IMR-90 (cell line): ENCODE measurements around the gene GNAI1. TPM values are rescaled to one million over a fixed set of nuclear protein-coding genes. Genes with fewer than 3 reads are reported as not detected.

Source experiments
- ATAC-seq: fragments of 200-7000 bp; cut with Tn5 transposase; 2 replicates; pipeline ENCODE4 v1.9.1; 2020; ENCODE audit warnings: low read depth, mild to moderate bottlenecking, moderate library complexity
- BruUV-seq: library from RNA; stranded (reverse); fragments of 400-500 nt; replicated peaks from 2 replicates; lab custom pipeline; 2021; lab: Mats Ljungman, UMichigan
- CTCF ChIA-PET: fragments of 300-600 bp; formaldehyde crosslinking; extraction: SDS; loops from one replicate; lab custom pipeline; 2021; ENCODE audit warnings: antibody characterized with exemption; lab: Yijun Ruan, JAX
- POLR2A ChIA-PET: fragments of 300-600 bp; sonication (Branson Sonifier 250); formaldehyde crosslinking; loops from one replicate; lab custom pipeline; 2022; ENCODE audit warnings: antibody characterized with exemption; ENCODE audit not compliant: unreplicated experiment; lab: Charles Lee
- DNase-seq: peaks from one replicate; pipeline ENCODE4 v3.0.0; 2013
- H2AFZ ChIP-seq: replicated peaks from 2 replicates; pipeline ENCODE3; 2013; ENCODE audit warnings: low read length, mild to moderate bottlenecking; ENCODE audit not compliant: poor library complexity
- H2AK5ac ChIP-seq: 2 replicates; pipeline ENCODE4 v1.6.1; 2013; ENCODE audit warnings: low read depth, low read length, inconsistent platforms
- H2AK9ac ChIP-seq: replicated peaks from 2 replicates; pipeline ENCODE3; 2013; ENCODE audit warnings: mild to moderate bottlenecking, low read depth, low read length, moderate library complexity; ENCODE audit not compliant: poor library complexity
- H2BK120ac ChIP-seq: 2 replicates; pipeline ENCODE4 v1.6.1; 2013; ENCODE audit warnings: low read depth, low read length, inconsistent platforms
- H2BK15ac ChIP-seq: 3 replicates; pipeline ENCODE4 v1.6.1; 2013; ENCODE audit warnings: low read depth, low read length, inconsistent platforms
- H2BK20ac ChIP-seq: 2 replicates; pipeline ENCODE4 v1.6.1; 2013; ENCODE audit warnings: low read depth, mild to moderate bottlenecking, inconsistent platforms, low read length, moderate library complexity
- H2BK5ac ChIP-seq: 2 replicates; pipeline ENCODE4 v1.6.1; 2013; ENCODE audit warnings: mild to moderate bottlenecking, low read depth, low read length, inconsistent platforms; ENCODE audit not compliant: poor library complexity, severe bottlenecking
- H3K14ac ChIP-seq: replicated peaks from 2 replicates; pipeline ENCODE4 v1.6.1; 2013; ENCODE audit warnings: low read depth, low read length, inconsistent platforms
- H3K18ac ChIP-seq: 2 replicates; pipeline ENCODE4 v1.6.1; 2013; ENCODE audit warnings: low read depth, low read length, control low read depth
- H3K23ac ChIP-seq: 2 replicates; pipeline ENCODE4 v1.6.1; 2013; ENCODE audit warnings: low read depth, low read length, inconsistent platforms
- H3K27ac ChIP-seq: 2 replicates; pipeline ENCODE4 v1.5.1; 2013; ENCODE audit warnings: mild to moderate bottlenecking, control low read depth, low read length; ENCODE audit not compliant: insufficient read depth
- H3K27me3 ChIP-seq: 2 replicates; pipeline ENCODE4 v1.6.1; 2013; ENCODE audit warnings: low read length; ENCODE audit not compliant: control insufficient read depth, insufficient read depth
- H3K36me3 ChIP-seq: 2 replicates; pipeline ENCODE4 v1.6.1; 2013; ENCODE audit warnings: low read length, mixed read lengths; ENCODE audit not compliant: control insufficient read depth, insufficient read depth
- H3K4ac ChIP-seq: 2 replicates; pipeline ENCODE4 v1.6.1; 2013; ENCODE audit warnings: low read depth, low read length, inconsistent platforms
- H3K4me1 ChIP-seq: 2 replicates; pipeline ENCODE4 v1.6.1; 2013; ENCODE audit warnings: low read length, mixed read lengths; ENCODE audit not compliant: control insufficient read depth, insufficient read depth
- H3K4me2 ChIP-seq: 2 replicates; pipeline ENCODE4 v1.6.1; 2013; ENCODE audit warnings: low read depth, mild to moderate bottlenecking, control low read depth, low read length, moderate library complexity
- H3K4me3 ChIP-seq: 2 replicates; pipeline ENCODE4 v1.5.1; 2013; ENCODE audit warnings: low read depth, mild to moderate bottlenecking, control low read depth, low read length, moderate library complexity; ENCODE audit not compliant: insufficient read depth
- H3K56ac ChIP-seq: 2 replicates; pipeline ENCODE4 v1.6.1; 2013; ENCODE audit warnings: low read length, inconsistent platforms; ENCODE audit not compliant: insufficient read depth; ENCODE audit errors: extremely low read depth
- H3K79me1 ChIP-seq, 2 experiments: 2 replicates each; pipeline ENCODE4 v1.6.1; 2013; ENCODE audit warnings: low read length in 2 of 2, inconsistent platforms in 1 of 2, low read depth in 1 of 2
- H3K9ac ChIP-seq: 2 replicates; pipeline ENCODE4 v1.6.1; 2013; ENCODE audit warnings: low read depth, low read length, control low read depth
- H3K9me1 ChIP-seq: 2 replicates; pipeline ENCODE4 v1.6.1; 2013; ENCODE audit warnings: low read length, inconsistent platforms; ENCODE audit not compliant: insufficient read depth
- H3K9me3 ChIP-seq: 2 replicates; pipeline ENCODE4 v1.6.1; 2013; ENCODE audit warnings: low read length; ENCODE audit not compliant: control insufficient read depth, insufficient read depth
- H4K20me1 ChIP-seq: 2 replicates; pipeline ENCODE4 v1.6.1; 2013; ENCODE audit warnings: low read length, inconsistent platforms; ENCODE audit not compliant: insufficient read depth
- H4K5ac ChIP-seq: 2 replicates; pipeline ENCODE4 v1.6.1; 2013; ENCODE audit warnings: mild to moderate bottlenecking, low read depth, low read length, control low read depth
- H4K8ac ChIP-seq, 2 experiments: 2 replicates each; pipeline ENCODE4 v1.6.1; 2013; ENCODE audit warnings: low read depth in 2 of 2, low read length in 2 of 2, control low read depth in 1 of 2, inconsistent platforms in 1 of 2
- H4K91ac ChIP-seq: 2 replicates; pipeline ENCODE4 v1.6.1; 2013; ENCODE audit warnings: low read depth, low read length, inconsistent platforms; ENCODE audit not compliant: insufficient read depth
- BHLHE40 ChIP-seq: fragments of 150-350 bp; IDR thresholded peaks from 2 replicates; pipeline ENCODE4 v1.6.1; 2016; ENCODE audit warnings: mild to moderate bottlenecking, low read depth, low read length
- CEBPB ChIP-seq: IDR thresholded peaks from 2 replicates; pipeline ENCODE4 v1.6.1; 2012; ENCODE audit warnings: low read depth, low read length, improper control_type of control experiment
- CHD1 ChIP-seq: IDR thresholded peaks from 2 replicates; pipeline ENCODE4 v1.6.1; 2012; ENCODE audit warnings: low read depth, low read length, improper control_type of control experiment
- ELK1 ChIP-seq: fragments of 150-350 bp; IDR thresholded peaks from 2 replicates; pipeline ENCODE4 v1.6.1; 2016; ENCODE audit warnings: low read depth, mild to moderate bottlenecking, low read length, moderate library complexity, borderline replicate concordance
- FOS ChIP-seq: fragments of 150-350 bp; IDR thresholded peaks from 2 replicates; pipeline ENCODE4 v1.6.1; 2016; ENCODE audit warnings: low read depth, low read length
- MAFK ChIP-seq: IDR thresholded peaks from 2 replicates; pipeline ENCODE4 v1.6.1; 2012; ENCODE audit warnings: low read depth, low read length, improper control_type of control experiment
- MAZ ChIP-seq: IDR thresholded peaks from 2 replicates; pipeline ENCODE4 v1.6.1; 2012; ENCODE audit warnings: low read depth, mild to moderate bottlenecking, low read length, improper control_type of control experiment, moderate library complexity, borderline replicate concordance
- MXI1 ChIP-seq: IDR thresholded peaks from 2 replicates; pipeline ENCODE4 v1.6.1; 2012; ENCODE audit warnings: low read depth, mild to moderate bottlenecking, low read length, moderate library complexity, borderline replicate concordance
- NFE2L2 ChIP-seq: fragments of 150-350 bp; IDR thresholded peaks from 2 replicates; pipeline ENCODE4 v1.6.1; 2016; ENCODE audit warnings: low read depth, mild to moderate bottlenecking, low read length
- POLR2A ChIP-seq: IDR thresholded peaks from 2 replicates; pipeline ENCODE4 v1.6.1; 2012; ENCODE audit warnings: mild to moderate bottlenecking, low read depth, low read length
- RAD21 ChIP-seq: IDR thresholded peaks from 2 replicates; pipeline ENCODE4 v1.6.1; 2012; ENCODE audit warnings: low read length, improper control_type of control experiment
- RCOR1 ChIP-seq: IDR thresholded peaks from 2 replicates; pipeline ENCODE4 v1.6.1; 2012; ENCODE audit warnings: mild to moderate bottlenecking, low read length, improper control_type of control experiment; ENCODE audit not compliant: insufficient replicate concordance
- RFX5 ChIP-seq: IDR thresholded peaks from 2 replicates; pipeline ENCODE4 v1.8.0; 2012; ENCODE audit warnings: low read depth, mild to moderate bottlenecking, low read length, moderate library complexity
- SMC3 ChIP-seq: fragments of 150-350 bp; IDR thresholded peaks from 2 replicates; pipeline ENCODE4 v1.6.1; 2016; ENCODE audit warnings: low read depth, mild to moderate bottlenecking, antibody characterized with exemption, low read length, moderate library complexity
- WGBS, 2 experiments: methylation state at CpG; one replicate each; pipeline versions ENCODE4 v1.1.5 to v1.1.7; 2013; ENCODE audit warnings: missing lambda C conversion rate in 2 of 2; ENCODE audit not compliant: insufficient read length in 1 of 2; ENCODE audit errors: extremely low coverage in 2 of 2; 5-methylcytosine and 5-hydroxymethylcytosine counted together
- dilution Hi-C: fragments of 300-500 bp; cut with HindIII; formaldehyde crosslinking; loops from one replicate; pipeline ENCODE4 v1.14.3; 2018; ENCODE audit warnings: low sequenced_read_pairs; ENCODE audit not compliant: unreplicated experiment
- in situ Hi-C: fragments of 300-500 bp; cut with MboI; formaldehyde crosslinking; loops from 3 replicates; pipeline ENCODE4 v1.14.3; 2019; ENCODE audit warnings: low sequenced_read_pairs, inconsistent platforms, mixed read lengths
- intact Hi-C: fragments of 100-400 bp; cut with micrococcal nuclease; formaldehyde crosslinking; loops from 2 replicates; pipeline ENCODE4 v1.10.0; 2022
- polyA plus RNA-seq, 3 experiments: library from polyadenylated mRNA; depleted of rRNA; stranded (reverse); fragments of >200 nt; gene quantifications; 2 replicates each; pipeline ENCODE4 v1.2.3, GENCODE V29; 2012; ENCODE audit warnings: low replicate concordance in 1 of 3
- total RNA-seq: library from RNA; depleted of rRNA; stranded (reverse); fragments of >200 nt; gene quantifications from 2 replicates; pipeline ENCODE4 v1.2.3, GENCODE V29; 2012
- TF ChIP-seq, protein P1 (sequence below): conservative IDR thresholded peaks from 2 replicates; pipeline ENCODE4 v1.5.1; 2012; ENCODE audit warnings: mild to moderate bottlenecking, low read depth, low read length, improper control_type of control experiment
- TF ChIP-seq, protein P2 (sequence below): fragments of 150-350 bp; IDR thresholded peaks from 2 replicates; pipeline ENCODE4 v1.6.1; 2017; ENCODE audit warnings: mild to moderate bottlenecking, antibody characterized with exemption, low read length, low read depth

GNAI1 gene
- total and polyA plus RNA-seq, 2 of the 4 experiments (the other 2 are of a cell fraction), result 21.1 to 26.5 TPM

GRCh38 chr7:80275192-80275605 lies 140.6 kb downstream of the GNAI1 start:
- Histone ChIP-seq H3K4me3 (no peak overlapping the region), H2BK5ac (no peak overlapping the region), H3K23ac (no peak overlapping the region), H2AK9ac (no peak overlapping the region), H3K36me3 (no peaks in the 10 kb centered on the region), H4K8ac (no peak overlapping the region), H3K56ac (no peak overlapping the region), H3K79me1 (no peaks in the 10 kb centered on the region), H3K27me3 (no peaks in the 10 kb centered on the region), H3K9me3 (no peaks in the 10 kb centered on the region), H3K9me1 (no peaks in the 10 kb centered on the region), H4K5ac (no peak overlapping the region), H3K14ac (no peak overlapping the region), H3K27ac (no peak overlapping the region), H2BK120ac (no peak overlapping the region), H3K4ac (no peak overlapping the region), H2BK20ac (no peak overlapping the region), H2AFZ (no peak overlapping the region), H3K4me1 (peaks cover 7% of the 10 kb centered on the region), H3K18ac (no peak overlapping the region), H4K20me1 (no peaks in the 10 kb centered on the region), H3K9ac (no peak overlapping the region), H2BK15ac (no peak overlapping the region), H4K91ac (no peak overlapping the region), H3K4me2 (no peak overlapping the region), H2AK5ac (peak overlapping the region; percentile 73; the same call in 1 of the 2 replicates)
- no CpG with 5 or more reads among the region's 1 CpG for WGBS, 2 experiments
- in situ Hi-C loops, result no loop called here
- ChIA-PET CTCF (no interaction called here), POLR2A (no interaction called here)
- TF ChIP-seq CHD1 (no peak), RFX5 (no peak), NFE2L2 (no peak), RAD21 (no peak), SMC3 (no peak), MXI1 (no peak), ELK1 (no peak), FOS (no peak), MAZ (no peak), RCOR1 (no peak), POLR2A (no peak), BHLHE40 (no peak), MAFK (no peak), CEBPB (no peak)
- TF ChIP-seq, protein P1, sequence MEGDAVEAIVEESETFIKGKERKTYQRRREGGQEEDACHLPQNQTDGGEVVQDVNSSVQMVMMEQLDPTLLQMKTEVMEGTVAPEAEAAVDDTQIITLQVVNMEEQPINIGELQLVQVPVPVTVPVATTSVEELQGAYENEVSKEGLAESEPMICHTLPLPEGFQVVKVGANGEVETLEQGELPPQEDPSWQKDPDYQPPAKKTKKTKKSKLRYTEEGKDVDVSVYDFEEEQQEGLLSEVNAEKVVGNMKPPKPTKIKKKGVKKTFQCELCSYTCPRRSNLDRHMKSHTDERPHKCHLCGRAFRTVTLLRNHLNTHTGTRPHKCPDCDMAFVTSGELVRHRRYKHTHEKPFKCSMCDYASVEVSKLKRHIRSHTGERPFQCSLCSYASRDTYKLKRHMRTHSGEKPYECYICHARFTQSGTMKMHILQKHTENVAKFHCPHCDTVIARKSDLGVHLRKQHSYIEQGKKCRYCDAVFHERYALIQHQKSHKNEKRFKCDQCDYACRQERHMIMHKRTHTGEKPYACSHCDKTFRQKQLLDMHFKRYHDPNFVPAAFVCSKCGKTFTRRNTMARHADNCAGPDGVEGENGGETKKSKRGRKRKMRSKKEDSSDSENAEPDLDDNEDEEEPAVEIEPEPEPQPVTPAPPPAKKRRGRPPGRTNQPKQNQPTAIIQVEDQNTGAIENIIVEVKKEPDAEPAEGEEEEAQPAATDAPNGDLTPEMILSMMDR, result no peak
- TF ChIP-seq, protein P2, sequence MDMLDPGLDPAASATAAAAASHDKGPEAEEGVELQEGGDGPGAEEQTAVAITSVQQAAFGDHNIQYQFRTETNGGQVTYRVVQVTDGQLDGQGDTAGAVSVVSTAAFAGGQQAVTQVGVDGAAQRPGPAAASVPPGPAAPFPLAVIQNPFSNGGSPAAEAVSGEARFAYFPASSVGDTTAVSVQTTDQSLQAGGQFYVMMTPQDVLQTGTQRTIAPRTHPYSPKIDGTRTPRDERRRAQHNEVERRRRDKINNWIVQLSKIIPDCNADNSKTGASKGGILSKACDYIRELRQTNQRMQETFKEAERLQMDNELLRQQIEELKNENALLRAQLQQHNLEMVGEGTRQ, result no peak
- no peak for ATAC-seq
- BruUV-seq, result no TSS peak
- dilution Hi-C loops, result no loop called here
- DNase-seq, result no peak
- intact Hi-C loops, result no loop called here
